Gastroesophageal sphincter (tissue), 3 donors: ENCODE results near the gene PTGDS.

Experiments used
- CTCF ChIP-seq, 4 experiments: fragments of 200-600 bp in 2 of 4; fragments of 450-650 bp in 2 of 4; sonication (generic) in 1 of 4; IDR thresholded peaks; one replicate each; pipeline ENCODE4 v1.5.1; 2017 to 2019; ENCODE audit warnings: antibody characterized with exemption in 4 of 4, mild to moderate bottlenecking in 2 of 4, moderate library complexity in 2 of 4
- POLR2A ChIP-seq, 2 donors: fragments of 450-650 bp; IDR thresholded peaks; one replicate each; pipeline ENCODE4 v1.6.1; 2017; ENCODE audit warnings: antibody characterized with exemption in 2 of 2, mild to moderate bottlenecking in 2 of 2, moderate library complexity in 1 of 2
- POLR2AphosphoS5 ChIP-seq: sonication (generic); formaldehyde crosslinking; IDR thresholded peaks from one replicate; pipeline ENCODE4 v1.6.1; 2017; ENCODE audit warnings: antibody characterized with exemption

DNA sequence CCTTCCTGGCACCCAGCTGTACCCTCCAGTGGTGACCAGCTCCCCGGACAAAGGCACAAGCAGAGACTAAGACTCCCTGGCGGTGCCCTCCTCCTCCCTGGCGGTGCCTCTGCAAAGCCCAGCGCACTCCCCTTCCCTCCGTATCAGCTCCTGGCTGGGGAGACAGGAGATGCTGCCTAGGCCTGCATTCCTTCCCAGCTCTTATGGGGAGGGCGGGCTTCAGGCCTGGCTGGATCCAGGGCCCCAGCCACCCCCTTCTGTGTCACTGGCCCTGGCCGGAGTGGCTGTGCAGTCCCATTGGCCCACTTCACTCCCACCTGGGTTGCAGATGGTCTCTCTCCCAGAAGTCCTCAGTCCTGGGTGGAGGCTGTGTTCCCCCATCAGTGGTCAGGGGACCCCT, 18.8 kb upstream of the PTGDS start:
- no peak for TF ChIP-seq POLR2AphosphoS5
- TF ChIP-seq CTCF (IDR thresholded peaks at IDR 0.05), result no peak
- TF ChIP-seq POLR2A (IDR thresholded peaks at IDR 0.05), result no peak
